CD8-positive, alpha-beta memory T cell (primary cell): Measurements from ENCODE around the gene GPR84. TPM values are rescaled to one million over a fixed set of nuclear protein-coding genes. Genes with fewer than 3 reads are reported as not detected.
"Not testable (repeated sequence)": the region's sequence is repeated elsewhere in the genome, so short reads cannot be mapped to it uniquely, and the experiment has no call there.

ENCODE experiments used
- CTCF ChIA-PET: fragments of 350-600 bp; sonication (Branson Sonifier 250); formaldehyde crosslinking; loops from one replicate; lab custom pipeline; 2021; ENCODE audit warnings: antibody characterized with exemption; lab: Charles Lee
- POLR2A ChIA-PET: fragments of 350-600 bp; sonication (Branson Sonifier 250); formaldehyde crosslinking; loops from one replicate; lab custom pipeline; 2021; ENCODE audit warnings: antibody characterized with exemption; lab: Charles Lee
- DNase-seq, 5 donors: peaks; one replicate each; pipeline versions ENCODE4 v3.0.0 to v3.0.0-alpha.2; 2020 to 2022; ENCODE audit warnings: mixed read lengths in 1 of 5
- H3K27ac ChIP-seq: one replicate; pipeline ENCODE4 v1.7.0; 2013; ENCODE audit warnings: low read depth, mild to moderate bottlenecking, low read length, moderate library complexity
- H3K27me3 ChIP-seq: 2 replicates; pipeline ENCODE4 v1.7.0; 2013; ENCODE audit warnings: low read length, mild to moderate bottlenecking; ENCODE audit not compliant: insufficient read depth, poor library complexity, severe bottlenecking
- H3K36me3 ChIP-seq: 2 replicates; pipeline ENCODE4 v1.7.0; 2013; ENCODE audit warnings: mild to moderate bottlenecking, low read length, moderate library complexity; ENCODE audit not compliant: insufficient read depth
- H3K4me1 ChIP-seq: 2 replicates; pipeline ENCODE4 v1.7.0; 2013; ENCODE audit warnings: mild to moderate bottlenecking, low read length, moderate library complexity; ENCODE audit not compliant: insufficient read depth
- H3K4me3 ChIP-seq: 2 replicates; pipeline ENCODE4 v1.7.0; 2013; ENCODE audit warnings: mild to moderate bottlenecking, low read length
- H3K9me3 ChIP-seq: 2 replicates; pipeline ENCODE4 v1.7.0; 2013; ENCODE audit warnings: mild to moderate bottlenecking, low read length
- H3K27ac Mint-ChIP-seq, 8 donors: one replicate each; pipeline ENCODE4 v1.8.0; 2020 to 2021; ENCODE audit warnings: mixed read lengths in 8 of 8, mild to moderate bottlenecking in 6 of 8, inconsistent platforms in 3 of 8, moderate library complexity in 3 of 8
- H3K27me3 Mint-ChIP-seq, 2 donors: one replicate each; pipeline ENCODE4 v1.8.0; 2020 to 2021; ENCODE audit warnings: mixed read lengths in 2 of 2, mild to moderate bottlenecking in 1 of 2, moderate library complexity in 1 of 2
- H3K36me3 Mint-ChIP-seq, 3 donors: one replicate each; pipeline ENCODE4 v1.8.0; 2020 to 2021; ENCODE audit warnings: mixed read lengths in 3 of 3, inconsistent platforms in 1 of 3, mild to moderate bottlenecking in 1 of 3
- H3K4me1 Mint-ChIP-seq, 3 donors: one replicate each; pipeline ENCODE4 v1.8.0; 2020 to 2021; ENCODE audit warnings: mixed read lengths in 3 of 3, inconsistent platforms in 1 of 3, mild to moderate bottlenecking in 1 of 3
- H3K4me3 Mint-ChIP-seq, 7 donors: one replicate each; pipeline ENCODE4 v1.8.0; 2020 to 2021; ENCODE audit warnings: mixed read lengths in 7 of 7, mild to moderate bottlenecking in 6 of 7, moderate library complexity in 4 of 7, inconsistent platforms in 2 of 7
- H3K9me3 Mint-ChIP-seq, 5 donors: one replicate each; pipeline ENCODE4 v1.8.0; 2020 to 2022; ENCODE audit warnings: mixed read lengths in 5 of 5, mild to moderate bottlenecking in 3 of 5, moderate library complexity in 2 of 5, inconsistent platforms in 1 of 5
- polyA plus RNA-seq: library from polyadenylated mRNA; unstranded; fragments of 300-500 nt; fragmentation: Illumina TruSeq; gene quantifications from one replicate; pipeline ENCODE4 v1.2.3, GENCODE V29; 2021
- total RNA-seq, 2 experiments: library from RNA; stranded (reverse); gene quantifications; one replicate each; pipeline ENCODE4 v1.2.3, GENCODE V29; 2021

The GPR84 gene
- total and polyA plus RNA-seq, 3 experiments from 2014 or later: 0.15 to 0.16 TPM; not detected in 1

DNA sequence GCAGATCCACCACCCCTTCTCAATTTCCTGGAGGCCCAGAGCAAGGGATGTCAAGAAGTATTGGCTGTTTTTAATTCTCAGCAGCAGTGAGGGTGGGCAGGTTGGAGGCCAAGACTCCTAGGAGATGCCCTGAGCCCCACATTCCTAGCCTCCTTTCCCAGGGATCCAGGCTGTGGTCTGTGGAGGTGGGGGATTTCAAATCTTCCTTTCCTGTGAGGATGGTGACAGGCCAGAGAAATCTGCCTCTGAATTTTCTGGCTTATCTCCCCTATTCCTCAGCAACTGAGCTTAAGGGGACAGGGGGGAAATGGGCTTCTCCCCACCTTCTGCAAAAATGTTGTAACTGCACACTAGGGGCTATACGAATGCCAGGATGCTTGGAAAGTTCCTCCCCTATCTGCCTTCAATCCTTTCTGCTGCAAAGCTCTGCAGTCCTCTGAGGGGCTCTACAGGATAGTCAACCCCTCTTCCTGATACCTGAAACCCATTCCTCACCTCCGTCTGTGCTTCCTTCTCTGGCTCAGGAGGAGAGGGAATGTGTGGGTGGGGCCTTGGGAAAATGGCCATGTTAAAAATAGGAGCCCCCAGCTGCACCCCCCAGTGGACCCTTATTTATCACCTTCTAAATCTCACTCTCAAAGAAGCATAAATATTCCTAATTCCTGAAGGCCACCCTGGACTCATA lies 6.6 kb downstream of the GPR84 start:
- H3K9me3 ChIP-seq: no peaks in the 10 kb centered on the region
- H3K4me3 ChIP-seq: peak overlapping the region; percentile 80
- no peak for DNase-seq
- Mint-ChIP-seq H3K36me3 (no peaks in the 10 kb centered on the region), H3K9me3 (no peaks in the 10 kb centered on the region), H3K4me3 (peak overlapping the region in 3 of 7 donors; percentile 6 to 66 (median 48)), H3K27me3 (peaks cover 0 to 2% of the 10 kb centered on the region in 2 donors), H3K27ac (peak overlapping the region in 3 of 8 donors; percentile 2 to 86 (median 77)), H3K4me1 (peaks cover 4 to 6% (median 4%) of the 10 kb centered on the region in 3 donors)
- H3K27me3 ChIP-seq: no peaks in the 10 kb centered on the region
- ChIA-PET POLR2A (interaction anchor here (2.3 kb wide), 1 partner anchor 77 kb away, joined by 29 read pairs; the partner anchor contains the start of genes CBX5 and HNRNPA1), CTCF (interaction anchor here (1.2 to 7.6 kb wide), 4 partner anchors 22 to 46 kb away, joined by 3 to 48 read pairs (median 14); partner anchors contain the start of gene COPZ1)
- H3K27ac ChIP-seq: peak overlapping the region; percentile 14
- peaks cover 2% of the 10 kb centered on the region for H3K36me3 ChIP-seq
- H3K4me1 ChIP-seq: peaks cover 19% of the 10 kb centered on the region

DNA sequence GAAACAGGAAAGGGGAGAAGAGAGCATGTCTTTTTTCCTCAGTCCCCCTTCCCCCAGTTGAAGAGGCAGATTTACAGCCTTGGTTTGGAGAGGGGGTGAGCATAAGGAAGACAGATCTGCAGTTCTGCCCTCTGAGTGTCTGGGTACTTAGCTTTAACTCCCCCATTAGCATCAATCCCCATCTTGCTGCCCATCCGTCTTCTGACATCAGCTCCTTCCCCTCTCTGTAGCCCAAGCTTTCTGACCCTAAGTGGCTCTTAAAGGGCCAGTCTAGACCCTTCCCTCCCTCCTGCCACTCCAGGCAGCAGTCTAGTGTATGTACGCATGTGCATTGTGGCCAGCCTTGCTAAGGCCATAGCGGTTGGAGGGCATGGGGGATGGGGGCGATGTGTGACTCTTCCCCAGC lies 7.3 kb downstream of the GPR84 start:
- Mint-ChIP-seq H3K27ac (peak overlapping the region in 4 of 8 donors; percentile 2 to 86 (median 42)), H3K4me1 (peaks cover 9 to 11% (median 11%) of the 10 kb centered on the region in 3 donors), H3K36me3 (peaks cover 0 to 6% (median 0%) of the 10 kb centered on the region in 3 donors), H3K27me3 (peaks cover 0 to 2% of the 10 kb centered on the region in 2 donors), H3K9me3 (no peaks in the 10 kb centered on the region), H3K4me3 (peak overlapping the region in 1 of 7 donors; percentile 59)
- no peaks in the 10 kb centered on the region for H3K27me3 ChIP-seq
- POLR2A ChIA-PET: no interaction called here
- no peak overlapping the region for H3K4me3 ChIP-seq
- H3K36me3 ChIP-seq: peaks cover 4% of the 10 kb centered on the region
- H3K4me1 ChIP-seq: peaks cover 24% of the 10 kb centered on the region
- no peaks in the 10 kb centered on the region for H3K9me3 ChIP-seq
- H3K27ac ChIP-seq: peak overlapping the region; percentile 14
- CTCF ChIA-PET: interaction anchor here (1.2 to 7.6 kb wide), 3 partner anchors 21 to 47 kb away, joined by 3 to 48 read pairs (median 14); no protein-coding TSS in a partner anchor
- no peak for DNase-seq

DNA sequence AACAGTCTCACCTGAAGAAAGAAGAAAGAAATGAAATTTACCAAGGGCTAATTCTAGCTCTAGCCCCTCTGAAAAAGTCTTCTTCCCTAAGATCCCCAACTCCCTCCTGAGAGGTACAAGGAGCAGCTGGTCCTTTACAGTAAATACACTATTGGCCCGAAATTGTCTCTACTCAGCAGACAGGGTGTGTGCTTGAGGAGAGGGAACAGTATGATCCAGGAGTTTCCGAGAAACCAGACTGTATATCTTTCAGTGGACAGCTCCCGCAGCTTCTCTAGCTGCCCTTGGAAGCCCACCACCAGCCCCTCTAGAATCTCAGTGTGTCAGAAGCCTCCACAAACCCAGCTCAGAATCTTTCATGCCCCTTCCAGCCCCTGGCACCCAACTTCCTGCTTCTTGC lies 8.1 kb downstream of the GPR84 start:
- peak overlapping the region in 3 of 8 donors; percentile 47 to 64 (median 61) for H3K27ac Mint-ChIP-seq
- Histone ChIP-seq H3K4me1 (peaks cover 29% of the 10 kb centered on the region), H3K27ac (peak overlapping the region; percentile 2), H3K9me3 (no peaks in the 10 kb centered on the region), H3K4me3 (no peak overlapping the region), H3K36me3 (peaks cover 4% of the 10 kb centered on the region), H3K27me3 (no peaks in the 10 kb centered on the region)
- no peak for DNase-seq
- POLR2A ChIA-PET: no interaction called here
- peaks cover 0 to 13% (median 6%) of the 10 kb centered on the region in 3 donors for H3K36me3 Mint-ChIP-seq
- peaks cover 0 to 2% of the 10 kb centered on the region in 2 donors for H3K27me3 Mint-ChIP-seq
- H3K4me3 Mint-ChIP-seq: peak overlapping the region in 2 of 7 donors; percentile 58 to 59
- H3K4me1 Mint-ChIP-seq: peaks cover 13 to 16% (median 16%) of the 10 kb centered on the region in 3 donors
- CTCF ChIA-PET: interaction anchor here (0.8 to 7.6 kb wide), 2 partner anchors 21 to 142 kb away, joined by 3 to 48 read pairs; no protein-coding TSS in a partner anchor
- no peaks in the 10 kb centered on the region for H3K9me3 Mint-ChIP-seq

DNA sequence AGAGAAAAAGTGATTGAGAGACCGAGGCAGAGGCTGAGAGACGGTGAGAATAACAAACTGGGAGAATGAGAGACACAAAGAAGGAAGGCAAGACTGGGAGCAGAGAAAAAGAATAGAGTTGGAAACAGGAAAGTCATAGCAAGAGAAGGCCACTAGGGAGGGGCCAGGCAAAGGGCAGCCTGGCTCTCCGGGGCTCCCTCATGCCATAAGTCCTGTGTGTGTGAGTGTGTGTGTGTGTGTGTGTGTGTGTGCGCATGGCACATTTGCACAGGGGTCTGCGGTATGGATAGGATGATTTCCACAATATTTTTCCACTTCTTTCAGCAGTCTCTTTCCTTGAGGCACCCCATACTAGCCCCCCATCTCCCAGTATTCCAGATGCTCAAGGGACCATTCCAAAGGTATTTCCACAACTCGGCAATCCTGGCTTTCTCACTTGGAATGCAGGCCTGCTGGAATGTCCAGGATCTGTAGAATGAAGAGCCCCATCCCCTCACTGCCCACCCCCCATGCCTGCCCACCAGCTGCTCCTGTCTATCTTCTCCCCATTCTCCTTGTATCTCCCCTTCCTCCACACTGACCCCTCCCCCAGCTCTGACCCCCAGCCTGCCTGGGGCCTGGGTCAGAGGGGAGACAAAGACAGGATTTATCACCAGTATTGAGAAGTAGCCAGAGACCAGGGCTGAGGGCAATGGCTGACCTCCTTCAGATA lies 9.0 kb downstream of the GPR84 start:
- no peak overlapping the region for H3K27ac ChIP-seq
- H3K27me3 Mint-ChIP-seq: peaks cover 0 to 2% of the 10 kb centered on the region in 2 donors
- H3K27ac Mint-ChIP-seq: peak overlapping the region in 5 of 8 donors; percentile 2 to 88 (median 33)
- no peaks in the 10 kb centered on the region for H3K27me3 ChIP-seq
- H3K9me3 ChIP-seq: no peaks in the 10 kb centered on the region
- H3K36me3 ChIP-seq: peaks cover 6% of the 10 kb centered on the region
- ChIA-PET POLR2A (no interaction called here), CTCF (interaction anchor here (7.6 kb wide), 1 partner anchor 20 kb away, joined by 48 read pairs; no protein-coding TSS in a partner anchor)
- H3K4me3 ChIP-seq: no peak overlapping the region
- peaks cover 6 to 23% (median 14%) of the 10 kb centered on the region in 3 donors for H3K36me3 Mint-ChIP-seq
- H3K9me3 Mint-ChIP-seq: no peaks in the 10 kb centered on the region
- H3K4me1 Mint-ChIP-seq: peaks cover 11 to 13% (median 13%) of the 10 kb centered on the region in 3 donors
- H3K4me1 ChIP-seq: peaks cover 29% of the 10 kb centered on the region
- DNase-seq: no peak
- H3K4me3 Mint-ChIP-seq: no peak overlapping the region

DNA sequence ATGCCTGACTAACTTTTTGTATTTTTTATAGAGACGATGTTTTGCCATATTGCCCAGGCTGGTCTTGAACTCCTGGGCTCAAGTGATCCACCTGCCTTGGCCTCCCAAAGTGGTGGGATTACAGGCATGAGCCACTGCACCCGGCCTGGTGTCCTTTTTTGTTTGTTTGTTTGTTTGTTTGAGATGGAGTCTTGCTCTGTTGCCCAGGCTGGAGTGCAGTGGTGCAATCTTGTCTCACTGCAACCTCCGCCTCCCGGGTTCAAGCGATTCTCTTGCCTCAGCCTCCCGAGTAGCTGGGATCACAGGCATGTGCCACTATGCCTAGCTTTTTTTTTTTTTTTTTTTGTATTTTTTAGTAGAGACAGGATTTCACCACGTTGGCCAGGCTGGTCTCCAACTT lies 10.0 kb downstream of the GPR84 start:
- POLR2A ChIA-PET, H3K27me3 ChIP-seq, H3K27me3 Mint-ChIP-seq, H3K4me3 Mint-ChIP-seq, H3K9me3 ChIP-seq, H3K9me3 Mint-ChIP-seq, CTCF ChIA-PET, H3K4me3 ChIP-seq, H3K27ac ChIP-seq, DNase-seq, H3K27ac Mint-ChIP-seq: not testable (repeated sequence)
- peaks cover 7 to 31% (median 19%) of the 10 kb centered on the region in 3 donors for H3K36me3 Mint-ChIP-seq
- Histone ChIP-seq H3K36me3 (peaks cover 16% of the 10 kb centered on the region), H3K4me1 (peaks cover 22% of the 10 kb centered on the region)
- peaks cover 10 to 13% (median 12%) of the 10 kb centered on the region in 3 donors for H3K4me1 Mint-ChIP-seq

DNA sequence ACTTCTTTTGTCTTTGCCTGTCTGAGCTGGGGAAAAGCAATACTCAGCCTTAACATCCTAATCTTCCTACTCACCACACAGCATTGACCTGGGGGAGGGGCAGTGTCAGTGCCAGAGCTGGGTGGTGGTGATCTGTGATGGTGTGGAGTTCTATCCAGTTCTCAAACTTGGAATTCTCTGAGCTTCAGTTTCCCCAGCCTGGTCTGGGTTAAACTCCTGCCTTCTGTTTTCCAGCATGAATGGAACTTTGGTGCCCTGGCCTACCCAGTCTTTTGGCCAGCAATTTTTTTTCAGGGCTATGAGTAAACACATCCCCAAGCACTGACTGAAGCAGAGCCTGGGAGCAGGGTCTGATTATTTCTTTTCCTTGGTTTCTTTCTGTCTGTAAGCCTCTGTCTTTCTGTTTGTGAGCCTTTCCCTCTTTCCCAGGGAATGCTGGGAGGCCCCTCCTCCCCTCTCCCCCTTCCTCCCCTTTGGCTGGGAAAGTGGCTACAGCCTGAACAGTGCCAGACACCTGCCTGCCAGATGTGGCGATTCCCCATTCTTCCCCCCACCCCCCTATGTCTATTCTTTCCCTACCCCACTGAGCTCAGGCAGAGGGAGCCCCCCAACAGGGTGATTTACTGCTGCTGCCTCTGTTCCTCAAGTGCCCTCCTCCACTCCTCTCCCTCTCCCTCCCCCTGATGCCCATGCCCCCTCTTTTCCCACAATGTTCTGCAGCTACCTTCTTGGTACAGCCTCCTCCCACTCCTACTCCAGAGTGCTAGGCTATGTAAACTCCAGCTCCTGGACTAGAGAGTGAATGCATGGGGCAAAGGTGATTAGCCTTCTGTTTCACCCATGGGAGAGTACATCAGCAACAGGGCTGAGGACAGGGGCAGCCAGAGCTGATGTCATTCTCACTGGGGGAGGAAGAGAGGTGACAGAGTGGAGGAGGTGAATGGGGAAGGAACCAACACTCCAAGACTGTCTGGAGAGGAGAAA lies 11.1 kb downstream of the GPR84 start:
- POLR2A ChIA-PET: no interaction called here
- DNase-seq: no peak

DNA sequence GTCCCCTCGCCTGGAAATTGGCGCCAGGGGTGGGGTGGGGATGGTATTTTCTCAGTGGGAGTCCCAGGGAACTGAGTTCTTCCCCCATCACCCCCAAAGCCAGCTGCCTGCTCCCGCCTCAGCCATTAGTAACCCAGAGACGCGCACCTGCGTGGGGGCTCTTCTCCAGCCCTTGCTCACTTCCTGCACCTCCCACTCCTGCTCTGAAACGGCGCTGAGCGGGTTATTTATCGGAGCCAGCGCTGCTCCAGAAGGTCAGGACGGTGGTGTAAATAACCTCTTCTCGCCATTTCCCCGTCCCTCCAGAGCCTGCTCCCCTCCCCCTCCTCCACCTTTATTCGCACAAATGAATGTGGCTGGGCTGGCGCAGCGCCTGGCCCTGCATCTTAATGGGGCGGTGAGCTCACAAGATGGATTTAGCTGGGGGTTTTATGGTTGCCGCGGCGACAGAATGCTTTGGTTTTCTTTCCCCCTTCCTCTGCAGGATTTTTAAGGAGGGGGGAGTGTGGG lies 12.2 kb downstream of the GPR84 start:
- Histone ChIP-seq H3K9me3 (no peaks in the 10 kb centered on the region), H3K27me3 (no peaks in the 10 kb centered on the region), H3K27ac (peak overlapping the region; percentile 22), H3K4me3 (peak overlapping the region; percentile 34), H3K36me3 (peaks cover 33% of the 10 kb centered on the region), H3K4me1 (peaks cover 14% of the 10 kb centered on the region)
- H3K4me1 Mint-ChIP-seq: peaks cover 10 to 12% (median 10%) of the 10 kb centered on the region in 3 donors
- no peaks in the 10 kb centered on the region for H3K9me3 Mint-ChIP-seq
- CTCF ChIA-PET: interaction anchor here (0.8 to 1.6 kb wide), 4 partner anchors 16 to 100 kb away, joined by 3 to 6 read pairs (median 4); no protein-coding TSS in a partner anchor
- H3K27me3 Mint-ChIP-seq: peaks cover 0 to 2% of the 10 kb centered on the region in 2 donors
- H3K27ac Mint-ChIP-seq: peak overlapping the region in 6 of 8 donors; percentile 14 to 92 (median 42)
- peaks cover 12 to 52% (median 23%) of the 10 kb centered on the region in 3 donors for H3K36me3 Mint-ChIP-seq
- peak in 1 of 5 donors; percentile 36 for DNase-seq
- POLR2A ChIA-PET: no interaction called here
- peak overlapping the region in 3 of 7 donors; percentile 33 to 61 (median 37) for H3K4me3 Mint-ChIP-seq

More for the DNA sequence above, 11.1 kb downstream of the GPR84 start:
- peaks cover 23% of the 10 kb centered on the region for H3K36me3 ChIP-seq
- peaks cover 7 to 41% (median 21%) of the 10 kb centered on the region in 3 donors for H3K36me3 Mint-ChIP-seq
- no peaks in the 10 kb centered on the region for H3K9me3 Mint-ChIP-seq
- no peak overlapping the region for H3K4me3 ChIP-seq
- H3K4me3 Mint-ChIP-seq: no peak overlapping the region
- no peaks in the 10 kb centered on the region for H3K27me3 ChIP-seq
- peak overlapping the region; percentile 7 for H3K27ac ChIP-seq
- H3K27me3 Mint-ChIP-seq: peaks cover 0 to 2% of the 10 kb centered on the region in 2 donors
- H3K4me1 ChIP-seq: peaks cover 21% of the 10 kb centered on the region
- peak overlapping the region in 3 of 8 donors; percentile 17 to 58 (median 17) for H3K27ac Mint-ChIP-seq
- CTCF ChIA-PET: interaction anchor here (1.0 to 1.6 kb wide), 4 partner anchors 10 to 78 kb away, joined by 3 to 6 read pairs (median 4); no protein-coding TSS in a partner anchor
- H3K4me1 Mint-ChIP-seq: peaks cover 10 to 13% (median 12%) of the 10 kb centered on the region in 3 donors
- H3K9me3 ChIP-seq: no peaks in the 10 kb centered on the region
